Heart left ventricle (tissue), 16 donors: ENCODE measurements around the gene SUSD5. TPM values are rescaled to one million over a fixed set of nuclear protein-coding genes. Genes with fewer than 3 reads are reported as not detected.

ENCODE experiments used
- ATAC-seq, 4 donors: fragments of 200-7000 bp; cut with Tn5 transposase; one replicate each; pipeline ENCODE4 v1.9.1; 2020 to 2022; ENCODE audit warnings: moderate library complexity in 4 of 4, mild to moderate bottlenecking in 3 of 4, moderate number of reproducible peaks in 1 of 4
- DNase-seq, 5 donors: peaks; one replicate each; pipeline ENCODE4 v3.0.0-alpha.2; 2020
- H3K27ac ChIP-seq, 12 donors: fragments of 200-600 bp; sonication (generic) in 4 of 12; one replicate each; pipeline versions ENCODE4 v1.5.0 to v1.8.0; 2016 to 2022; ENCODE audit warnings: mild to moderate bottlenecking in 2 of 12
- H3K27me3 ChIP-seq, 9 donors: fragments of 200-600 bp; sonication (generic) in 2 of 9; one replicate each; pipeline versions ENCODE4 v1.5.1 to v1.8.0; 2016 to 2022; ENCODE audit warnings: mild to moderate bottlenecking in 3 of 9
- H3K36me3 ChIP-seq, 9 donors: fragments of 200-600 bp; sonication (generic) in 2 of 9; one replicate each; pipeline versions ENCODE4 v1.5.0 to v1.8.0; 2018 to 2022; ENCODE audit warnings: mild to moderate bottlenecking in 2 of 9
- H3K4me1 ChIP-seq, 12 donors: fragments of 200-600 bp; sonication (generic) in 4 of 12; one replicate each; pipeline versions ENCODE4 v1.5.0 to v1.8.0; 2016 to 2022; ENCODE audit warnings: mild to moderate bottlenecking in 3 of 12
- H3K4me3 ChIP-seq, 12 donors: fragments of 200-600 bp; sonication (generic) in 4 of 12; one replicate each; pipeline versions ENCODE4 v1.5.0 to v1.8.0; 2017 to 2022; ENCODE audit warnings: mild to moderate bottlenecking in 9 of 12, moderate library complexity in 4 of 12
- H3K9me3 ChIP-seq, 12 donors: fragments of 200-600 bp; sonication (generic) in 4 of 12; one replicate each; pipeline versions ENCODE4 v1.5.0 to v1.8.0; 2016 to 2022; ENCODE audit warnings: mild to moderate bottlenecking in 1 of 12
- POLR2A ChIP-seq, 2 donors: fragments of 450-650 bp; IDR thresholded peaks; one replicate each; pipeline ENCODE4 v1.6.1; 2017; ENCODE audit warnings: antibody characterized with exemption in 2 of 2, mild to moderate bottlenecking in 2 of 2, moderate library complexity in 2 of 2
- WGBS, 4 donors: extraction: QIAGEN DNeasy Blood & Tissue Kit in 2 of 4; methylation state at CpG; one replicate each; pipeline versions ENCODE4 v1.1.5 to v1.1.7; 2013 to 2018; 5-methylcytosine and 5-hydroxymethylcytosine counted together
- intact Hi-C, 10 donors: fragments of 100-400 bp; cut with DNase I; formaldehyde crosslinking; loops; one replicate each; pipeline versions ENCODE4 v1.11.1 to v1.14.2; 2022
- polyA plus RNA-seq, 2 donors: library from polyadenylated mRNA; stranded (reverse); fragments of 200-250 nt; gene quantifications; one replicate each; pipeline ENCODE4 v1.2.3, GENCODE V29; 2013
- total RNA-seq, 9 donors: library from RNA; depleted of rRNA in 2 of 9; stranded (reverse); fragments of >200 nt in 2 of 9; fragmentation: NEBNext Ultra II Directional in 3 of 9; extraction: Animal tissue kit (Norgen Biotek cat#: 25700) in 3 of 9; gene quantifications; one replicate each; pipeline versions ENCODE4 v1.1.0 to v1.2.4, GENCODE V29; 2016 to 2023
- TF ChIP-seq, protein P1 (sequence below), 12 donors: fragments of 200-600 bp; sonication (generic) in 4 of 12; IDR thresholded peaks; one replicate each; pipeline versions ENCODE4 v1.5.0 to v1.8.0; 2018 to 2022; ENCODE audit warnings: antibody characterized with exemption in 12 of 12, mild to moderate bottlenecking in 5 of 12
- donor health status: ischemic (EF 13 %, LVEDD 7.1; RV severe dilation, severe dysfunction).
- donor health status: healthy with polysubstance abuse.
- donor health status: DM: no; HTN: yes; CAD: no.
- donor health status: DM: no; HTN: no; CAD: no.
- donor health status: ischemic (EF 25% LVEDD 6.9; RV normal size, moderate dysfunction).
- donor health status: ischemic (EF 25% LVEDD 5.7; RV mildly dilated, moderate dysfunction).
- donor health status: healthy.
- donor health status: DM: yes; HTN: yes; CAD: no.
- donor health status: ischemic (EF 35%, LVEDD 5.7; RV mildly dilated, moderate dysfunction).
- donor health status: nonischemic (EF 11% LVEDD 7.7; RV severe dilation, severe dysfunction).
- donor health status: DM: yes; HTN: yes; CAD: no.
- donor health status: PGD.
- donor health status: ischemic (EF 29% LVEDD 5.4; RV normal size, mild dysfunction).
- donor health status: nonischemic (EF 23%, LVEDD 6.1; RV moderate dilation, normal function).

Gene SUSD5
- total and polyA plus RNA-seq, 11 donors, result 0.49 to 20.3 (median 1.1) TPM

DNA sequence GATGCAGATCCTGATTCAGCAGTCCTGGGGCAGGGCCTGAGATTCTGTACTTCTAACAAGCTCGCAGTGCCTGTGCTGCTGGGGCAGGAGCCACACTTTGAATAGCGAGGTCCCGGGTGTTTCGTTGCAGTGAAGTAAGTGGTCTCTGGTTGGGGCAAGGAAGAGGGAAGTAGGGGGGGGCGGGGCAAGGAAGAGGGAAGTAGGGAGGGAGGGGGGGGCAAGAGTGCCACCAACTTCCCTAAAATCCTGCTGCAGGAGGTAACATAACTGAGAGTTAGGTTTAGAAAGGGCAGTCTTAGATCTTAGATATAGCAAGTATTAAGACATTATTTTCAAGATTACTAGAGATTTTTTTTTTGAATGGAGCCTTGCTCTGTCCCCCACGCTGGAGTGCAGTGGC is 69.3 kb downstream of the SUSD5 start:
- WGBS, 4 donors, result 85 to 89% (median 86%) methylated on average over 5 to 6 of the region's 6 CpGs
- no peaks in the 10 kb centered on the region for H3K9me3 ChIP-seq
- H3K4me3 ChIP-seq, result no peak overlapping the region
- intact Hi-C loops, result loop anchor here in 1 of 10 donors (5.0 kb wide), 1 partner anchor 223 kb away; no protein-coding TSS in a partner anchor
- no peaks in the 10 kb centered on the region for H3K27me3 ChIP-seq
- DNase-seq, result peak in 1 of 5 donors; percentile 38
- no peak for TF ChIP-seq POLR2A (IDR thresholded peaks at IDR 0.05)
- TF ChIP-seq, protein P1, sequence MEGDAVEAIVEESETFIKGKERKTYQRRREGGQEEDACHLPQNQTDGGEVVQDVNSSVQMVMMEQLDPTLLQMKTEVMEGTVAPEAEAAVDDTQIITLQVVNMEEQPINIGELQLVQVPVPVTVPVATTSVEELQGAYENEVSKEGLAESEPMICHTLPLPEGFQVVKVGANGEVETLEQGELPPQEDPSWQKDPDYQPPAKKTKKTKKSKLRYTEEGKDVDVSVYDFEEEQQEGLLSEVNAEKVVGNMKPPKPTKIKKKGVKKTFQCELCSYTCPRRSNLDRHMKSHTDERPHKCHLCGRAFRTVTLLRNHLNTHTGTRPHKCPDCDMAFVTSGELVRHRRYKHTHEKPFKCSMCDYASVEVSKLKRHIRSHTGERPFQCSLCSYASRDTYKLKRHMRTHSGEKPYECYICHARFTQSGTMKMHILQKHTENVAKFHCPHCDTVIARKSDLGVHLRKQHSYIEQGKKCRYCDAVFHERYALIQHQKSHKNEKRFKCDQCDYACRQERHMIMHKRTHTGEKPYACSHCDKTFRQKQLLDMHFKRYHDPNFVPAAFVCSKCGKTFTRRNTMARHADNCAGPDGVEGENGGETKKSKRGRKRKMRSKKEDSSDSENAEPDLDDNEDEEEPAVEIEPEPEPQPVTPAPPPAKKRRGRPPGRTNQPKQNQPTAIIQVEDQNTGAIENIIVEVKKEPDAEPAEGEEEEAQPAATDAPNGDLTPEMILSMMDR (IDR thresholded peaks at IDR 0.05), result no peak
- H3K27ac ChIP-seq, result no peak overlapping the region
- H3K4me1 ChIP-seq, result peaks cover 0 to 19% (median 0%) of the 10 kb centered on the region in 12 donors
- ATAC-seq, result peak in 1 of 4 donors; percentile 10
- peaks cover 0 to 10% (median 3%) of the 10 kb centered on the region in 9 donors for H3K36me3 ChIP-seq

DNA sequence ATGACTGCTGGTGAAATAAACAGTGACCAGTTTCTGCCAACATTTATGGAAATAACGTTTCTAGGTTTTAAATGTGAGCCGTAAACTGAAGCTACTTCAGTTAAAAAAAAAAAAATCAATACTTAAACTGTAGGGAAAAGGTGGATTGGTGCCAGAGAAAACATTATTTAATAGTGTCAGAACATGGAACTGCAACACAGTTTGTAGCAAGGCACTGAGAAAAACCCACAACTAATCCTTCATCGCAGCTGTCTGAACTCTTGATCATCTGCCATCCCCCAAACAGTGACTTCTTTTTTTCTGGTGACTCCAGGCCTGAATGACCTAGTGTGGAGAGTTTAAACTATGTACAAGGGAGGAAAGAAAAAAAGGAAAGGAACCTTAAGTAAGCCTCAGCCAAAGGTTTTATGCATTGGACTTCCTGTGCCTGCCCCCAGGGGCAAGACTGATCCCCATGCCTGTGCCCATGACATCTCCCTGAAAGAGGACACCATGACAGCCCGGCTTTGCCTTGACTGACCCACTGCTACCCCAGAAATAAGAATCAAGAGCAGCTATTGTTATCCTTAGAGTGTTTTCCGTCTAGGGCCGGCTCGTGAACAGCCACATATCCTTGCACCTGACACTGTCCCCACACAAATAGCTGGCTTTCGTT is 71.7 kb downstream of the SUSD5 start:
- ATAC-seq (peak in 3 of 4 donors; percentile 26 to 32 (median 27)), DNase-seq (no peak)
- no peak for TF ChIP-seq POLR2A (IDR thresholded peaks at IDR 0.05)
- TF ChIP-seq, protein P1 (IDR thresholded peaks at IDR 0.05), result peak in 1 of 12 donors; percentile 17
- 60 to 80% (median 67%) methylated on average over 8 of the region's 8 CpGs for WGBS, 4 donors
- H3K27me3 ChIP-seq, result no peaks in the 10 kb centered on the region
- intact Hi-C loops, result loop anchor here in 1 of 10 donors (5.0 kb wide), 1 partner anchor 225 kb away; no protein-coding TSS in a partner anchor
- no peaks in the 10 kb centered on the region for H3K9me3 ChIP-seq
- H3K4me1 ChIP-seq, result peaks cover 0 to 19% (median 0%) of the 10 kb centered on the region in 12 donors
- peaks cover 0 to 29% (median 23%) of the 10 kb centered on the region in 9 donors for H3K36me3 ChIP-seq
- H3K27ac ChIP-seq, result peak overlapping the region in 1 of 12 donors; percentile 29
- no peak overlapping the region for H3K4me3 ChIP-seq

DNA sequence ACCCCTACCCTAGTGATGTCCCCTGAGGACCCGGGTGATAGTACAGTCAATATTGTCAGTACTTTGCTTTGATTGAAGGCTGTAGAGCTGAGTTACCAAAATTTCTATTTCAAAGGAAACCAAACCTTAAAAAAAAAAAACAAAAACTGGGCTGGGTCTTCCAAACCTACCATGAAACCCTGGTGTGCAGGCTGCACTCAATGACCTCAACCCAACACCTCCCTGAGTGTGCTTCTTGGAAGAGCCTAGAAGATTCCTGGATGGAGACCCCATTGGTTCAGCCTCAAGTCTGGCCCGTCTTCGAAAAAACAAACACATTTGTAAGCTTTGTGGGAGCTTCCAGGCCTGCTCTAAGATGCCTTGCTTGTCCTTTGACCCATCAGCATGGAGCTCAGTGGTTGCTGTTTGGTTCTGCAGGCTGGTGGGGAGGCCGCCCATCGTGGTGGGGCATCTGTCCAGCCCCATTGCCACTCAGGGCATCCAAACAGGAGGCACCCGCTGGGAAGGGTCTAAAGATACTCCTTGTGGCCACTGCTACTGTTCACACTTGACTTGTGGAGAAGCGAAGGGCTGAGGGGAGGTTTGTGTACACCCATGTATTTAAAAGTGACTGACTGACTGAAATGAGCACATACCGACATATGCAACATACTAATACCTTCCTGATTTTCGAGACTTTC is 72.6 kb downstream of the SUSD5 start:
- DNase-seq (no peak), ATAC-seq (no peak)
- TF ChIP-seq, protein P1 (IDR thresholded peaks at IDR 0.05), result no peak
- no peak for TF ChIP-seq POLR2A (IDR thresholded peaks at IDR 0.05)
- intact Hi-C loops, result loop anchor here in 1 of 10 donors (5.0 kb wide), 1 partner anchor 226 kb away; no protein-coding TSS in a partner anchor
- H3K36me3 ChIP-seq, result peaks cover 0 to 37% (median 32%) of the 10 kb centered on the region in 9 donors
- H3K9me3 ChIP-seq, result no peaks in the 10 kb centered on the region
- H3K27ac ChIP-seq, result no peak overlapping the region
- no peaks in the 10 kb centered on the region for H3K27me3 ChIP-seq
- H3K4me3 ChIP-seq, result no peak overlapping the region
- WGBS, 4 donors, result 80 to 91% (median 86%) methylated on average over 9 of the region's 9 CpGs
- peaks cover 0 to 19% (median 0%) of the 10 kb centered on the region in 12 donors for H3K4me1 ChIP-seq
